Measurements from ENCODE around the gene ZNF462. TPM values are rescaled to one million over a fixed set of nuclear protein-coding genes. Genes with fewer than 3 reads are reported as not detected.
"Not testable (repeated sequence)": the region's sequence is repeated elsewhere in the genome, so short reads cannot be mapped to it uniquely, and the experiment has no call there.

ZNF462 gene
- total RNA-seq, 1 donor, result 9.8 TPM

DNA sequence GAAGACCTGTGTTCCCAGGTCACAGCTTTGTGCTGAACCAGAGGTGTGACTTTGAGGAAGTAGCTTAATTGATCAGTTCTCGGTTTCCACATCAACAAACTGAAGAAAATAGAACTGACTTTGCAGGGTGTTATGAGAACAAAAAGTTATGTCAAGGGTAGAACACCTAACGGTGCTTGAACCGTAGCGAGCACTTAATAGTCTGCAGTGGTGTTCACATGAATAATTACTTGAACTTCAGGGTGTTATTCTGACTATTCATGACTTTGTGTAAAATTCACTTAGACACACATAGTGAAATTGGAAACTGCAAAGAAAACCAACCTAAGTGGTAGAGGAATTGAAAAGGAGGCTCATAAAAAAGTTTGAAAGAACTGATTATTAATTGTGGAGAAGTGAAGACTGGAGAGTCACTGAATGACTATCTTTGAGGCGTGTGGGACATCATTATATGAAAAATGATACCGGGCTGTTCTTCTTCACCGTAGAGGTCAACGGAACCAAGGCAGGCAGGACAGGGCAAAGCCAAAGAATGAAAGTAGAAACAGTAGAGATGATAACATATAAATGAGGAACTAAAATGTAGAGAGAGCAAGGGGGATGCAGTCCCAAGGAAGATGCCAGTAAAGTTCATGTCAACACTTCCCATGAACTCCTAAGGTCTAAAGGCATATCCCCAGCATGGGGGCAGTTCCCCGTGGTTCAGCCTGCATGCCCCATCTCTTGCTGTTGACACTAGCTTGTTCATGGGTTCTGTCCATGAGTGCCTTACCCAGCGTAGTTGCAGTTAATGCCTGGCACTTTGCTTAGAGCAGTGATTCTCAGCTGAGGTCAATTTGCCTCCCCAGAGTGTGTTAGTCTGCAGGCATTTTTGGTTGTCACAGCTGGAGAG lies 118.7 kb downstream of the ZNF462 start:
- TF ChIP-seq, protein P1, sequence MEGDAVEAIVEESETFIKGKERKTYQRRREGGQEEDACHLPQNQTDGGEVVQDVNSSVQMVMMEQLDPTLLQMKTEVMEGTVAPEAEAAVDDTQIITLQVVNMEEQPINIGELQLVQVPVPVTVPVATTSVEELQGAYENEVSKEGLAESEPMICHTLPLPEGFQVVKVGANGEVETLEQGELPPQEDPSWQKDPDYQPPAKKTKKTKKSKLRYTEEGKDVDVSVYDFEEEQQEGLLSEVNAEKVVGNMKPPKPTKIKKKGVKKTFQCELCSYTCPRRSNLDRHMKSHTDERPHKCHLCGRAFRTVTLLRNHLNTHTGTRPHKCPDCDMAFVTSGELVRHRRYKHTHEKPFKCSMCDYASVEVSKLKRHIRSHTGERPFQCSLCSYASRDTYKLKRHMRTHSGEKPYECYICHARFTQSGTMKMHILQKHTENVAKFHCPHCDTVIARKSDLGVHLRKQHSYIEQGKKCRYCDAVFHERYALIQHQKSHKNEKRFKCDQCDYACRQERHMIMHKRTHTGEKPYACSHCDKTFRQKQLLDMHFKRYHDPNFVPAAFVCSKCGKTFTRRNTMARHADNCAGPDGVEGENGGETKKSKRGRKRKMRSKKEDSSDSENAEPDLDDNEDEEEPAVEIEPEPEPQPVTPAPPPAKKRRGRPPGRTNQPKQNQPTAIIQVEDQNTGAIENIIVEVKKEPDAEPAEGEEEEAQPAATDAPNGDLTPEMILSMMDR (IDR thresholded peaks at IDR 0.05; ENCODE audit: extremely low read depth, low read depth, low read length), result no peak
- peaks cover 7% of the 10 kb centered on the region for H3K4me1 ChIP-seq (ENCODE audit: insufficient read depth, low read length)
- DNase-seq (ENCODE audit: insufficient read length, low spot score, missing footprints), result no peak

DNA sequence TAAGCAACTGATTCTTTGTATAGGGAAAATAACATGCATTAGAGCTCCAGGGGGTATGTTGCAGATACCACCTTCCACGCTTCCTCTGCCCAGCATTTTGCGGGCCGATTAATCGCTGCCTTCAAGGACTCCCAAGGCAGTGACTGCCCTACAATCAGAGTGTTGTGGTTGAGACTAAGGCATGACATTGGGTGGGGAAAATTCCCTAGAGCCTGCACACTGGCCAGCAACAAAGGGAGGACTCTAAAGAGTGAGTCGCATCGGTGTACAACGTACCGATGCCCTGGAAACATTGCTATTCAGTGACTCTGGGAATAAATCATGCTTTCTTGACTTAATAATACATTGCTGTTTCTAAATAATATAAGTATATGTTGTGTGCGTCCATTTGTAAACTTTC lies 119.7 kb downstream of the ZNF462 start:
- H3K9me3 ChIP-seq (ENCODE audit: low read depth, low read length), result no peaks in the 10 kb centered on the region
- TF ChIP-seq, protein P1 (IDR thresholded peaks at IDR 0.05; ENCODE audit: extremely low read depth, low read depth, low read length), result no peak
- H3K4me3 ChIP-seq (ENCODE audit: insufficient read depth, low read length), result no peak overlapping the region
- H3K79me2 ChIP-seq (ENCODE audit: insufficient read depth, low read length), result no peaks in the 10 kb centered on the region
- no peak for DNase-seq (ENCODE audit: insufficient read length, low spot score, missing footprints)
- no peak overlapping the region for H3K27ac ChIP-seq (ENCODE audit: low read depth, low read length)
- no peak overlapping the region for H3K4me2 ChIP-seq (ENCODE audit: insufficient read depth, low read length)
- H3K36me3 ChIP-seq (ENCODE audit: insufficient read depth, low read length), result no peaks in the 10 kb centered on the region
- peaks cover 7% of the 10 kb centered on the region for H3K4me1 ChIP-seq (ENCODE audit: insufficient read depth, low read length)
- H2AFZ ChIP-seq (ENCODE audit: low read length), result no peak overlapping the region
- H3K27me3 ChIP-seq (ENCODE audit: insufficient read depth, low read length), result no peaks in the 10 kb centered on the region
- H4K20me1 ChIP-seq (ENCODE audit: insufficient read depth, low read length), result no peaks in the 10 kb centered on the region

More for the DNA sequence above, 118.7 kb downstream of the ZNF462 start:
- H3K4me2 ChIP-seq (ENCODE audit: insufficient read depth, low read length), result no peak overlapping the region
- no peaks in the 10 kb centered on the region for H3K27me3 ChIP-seq (ENCODE audit: insufficient read depth, low read length)
- H3K36me3 ChIP-seq (ENCODE audit: insufficient read depth, low read length), result peaks cover 1% of the 10 kb centered on the region
- H4K20me1 ChIP-seq (ENCODE audit: insufficient read depth, low read length), result no peaks in the 10 kb centered on the region
- no peaks in the 10 kb centered on the region for H3K79me2 ChIP-seq (ENCODE audit: insufficient read depth, low read length)
- H2AFZ ChIP-seq (ENCODE audit: low read length), result no peak overlapping the region
- H3K4me3 ChIP-seq (ENCODE audit: insufficient read depth, low read length), result no peak overlapping the region
- no peak overlapping the region for H3K27ac ChIP-seq (ENCODE audit: low read depth, low read length)
- no peaks in the 10 kb centered on the region for H3K9me3 ChIP-seq (ENCODE audit: low read depth, low read length)

DNA sequence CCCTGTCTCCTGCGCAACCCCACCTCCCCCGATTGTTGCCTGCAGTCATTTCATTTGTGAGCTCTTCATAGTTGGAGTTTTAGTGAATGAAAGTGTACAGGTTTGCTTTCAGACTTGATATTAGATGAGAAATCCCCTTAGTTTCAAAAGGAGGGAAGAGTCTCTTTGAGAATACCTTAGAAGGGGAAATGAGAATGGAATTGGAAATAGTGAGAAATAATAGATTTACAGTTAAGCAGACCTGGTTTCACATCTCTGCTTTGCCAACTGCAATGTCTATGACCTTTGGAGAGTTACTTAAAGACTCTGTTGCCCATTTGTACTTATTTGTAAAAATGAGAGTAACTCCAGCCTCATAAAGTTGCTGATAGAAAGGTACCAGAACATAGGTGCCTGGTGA lies 120.4 kb downstream of the ZNF462 start:
- Histone ChIP-seq H3K9me3 (ENCODE audit: low read depth, low read length) (no peaks in the 10 kb centered on the region), H3K4me3 (ENCODE audit: insufficient read depth, low read length) (no peak overlapping the region), H4K20me1 (ENCODE audit: insufficient read depth, low read length) (no peaks in the 10 kb centered on the region), H3K27me3 (ENCODE audit: insufficient read depth, low read length) (no peaks in the 10 kb centered on the region), H3K27ac (ENCODE audit: low read depth, low read length) (no peak overlapping the region), H3K36me3 (ENCODE audit: insufficient read depth, low read length) (no peaks in the 10 kb centered on the region), H3K4me1 (ENCODE audit: insufficient read depth, low read length) (peaks cover 7% of the 10 kb centered on the region), H3K79me2 (ENCODE audit: insufficient read depth, low read length) (no peaks in the 10 kb centered on the region), H3K4me2 (ENCODE audit: insufficient read depth, low read length) (no peak overlapping the region), H2AFZ (ENCODE audit: low read length) (no peak overlapping the region)
- TF ChIP-seq, protein P1 (IDR thresholded peaks at IDR 0.05; ENCODE audit: extremely low read depth, low read depth, low read length), result no peak
- DNase-seq (ENCODE audit: insufficient read length, low spot score, missing footprints), result no peak

DNA sequence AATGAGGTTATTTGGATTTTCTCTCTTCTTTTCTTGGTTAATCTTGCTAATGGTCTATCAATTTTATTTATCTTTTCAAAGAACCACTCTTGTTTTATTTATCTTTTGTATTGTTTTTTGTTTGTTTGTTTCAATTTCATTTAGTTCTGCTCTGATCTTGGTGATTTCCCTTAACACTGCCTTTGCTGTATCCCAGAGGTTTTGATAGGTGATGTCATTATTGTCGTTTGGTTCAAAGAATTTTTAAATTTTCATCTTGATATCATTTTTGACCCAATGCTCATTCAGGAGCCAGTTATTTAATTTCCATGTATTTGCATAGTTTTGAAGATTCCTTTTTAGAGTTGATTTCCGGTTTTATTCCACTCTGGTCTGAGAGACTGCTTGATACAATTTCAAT lies 126.9 kb downstream of the ZNF462 start:
- DNase-seq (ENCODE audit: insufficient read length, low spot score, missing footprints), result not testable (repeated sequence)

More for the DNA sequence above, 126.9 kb downstream of the ZNF462 start:
- H2AFZ ChIP-seq (ENCODE audit: low read length); H3K4me2 ChIP-seq (ENCODE audit: insufficient read depth, low read length); H4K20me1 ChIP-seq (ENCODE audit: insufficient read depth, low read length); H3K27ac ChIP-seq (ENCODE audit: low read depth, low read length); H3K4me3 ChIP-seq (ENCODE audit: insufficient read depth, low read length); H3K27me3 ChIP-seq (ENCODE audit: insufficient read depth, low read length); H3K79me2 ChIP-seq (ENCODE audit: insufficient read depth, low read length); H3K4me1 ChIP-seq (ENCODE audit: insufficient read depth, low read length); H3K9me3 ChIP-seq (ENCODE audit: low read depth, low read length); H3K36me3 ChIP-seq (ENCODE audit: insufficient read depth, low read length): not testable (repeated sequence)
